Endothelial cell of umbilical vein (primary cell): ENCODE results near the gene IGF1. TPM values are rescaled to one million over a fixed set of nuclear protein-coding genes. Genes with fewer than 3 reads are reported as not detected.

Experiments
- BruUV-seq: library from RNA; stranded (reverse); fragments of 400-500 nt; replicated peaks from 2 replicates; lab custom pipeline; 2021; lab: Mats Ljungman, UMichigan
- CTCF ChIA-PET: fragments of 300-600, 350-600 bp; sonication (Branson Sonifier 250); formaldehyde crosslinking; loops from one replicate; lab custom pipeline; 2021; ENCODE audit warnings: antibody characterized with exemption, inconsistent platforms; lab: Charles Lee
- POLR2A ChIA-PET: fragments of 300-600, 350-600 bp; sonication (Branson Sonifier 250); formaldehyde crosslinking; loops from one replicate; lab custom pipeline; 2021; ENCODE audit warnings: antibody characterized with exemption, inconsistent platforms; lab: Charles Lee
- DNase-seq: peaks from one replicate; pipeline ENCODE4 v3.0.0-alpha.2; 2011; ENCODE audit warnings: low read depth, low spot score
- FAIRE-seq: peaks from 2 replicates; lab custom pipeline; 2011; peaks lifted over from hg19 to GRCh38; lab: Jason Lieb, UNC
- H2AFZ ChIP-seq: 2 replicates; pipeline ENCODE4 v1.6.0; 2012; ENCODE audit warnings: low read depth, low read length, control low read depth, inconsistent platforms
- H3K27ac ChIP-seq: 2 replicates; pipeline ENCODE4 v1.5.1; 2011; ENCODE audit warnings: low read depth, mild to moderate bottlenecking, control low read depth, low read length, moderate library complexity; ENCODE audit not compliant: insufficient read depth
- H3K27me3 ChIP-seq, 2 experiments: 2 replicates each; pipeline versions ENCODE4 v1.6.0 to v1.6.1; 2011; ENCODE audit warnings: low read length in 2 of 2, mixed read lengths in 1 of 2; ENCODE audit not compliant: control insufficient read depth in 2 of 2, insufficient read depth in 2 of 2
- H3K36me3 ChIP-seq, 2 experiments: 2 replicates in 1 of 2; 3 replicates in 1 of 2; pipeline ENCODE4 v1.5.1; 2011; ENCODE audit warnings: low read length in 2 of 2, mild to moderate bottlenecking in 1 of 2, moderate library complexity in 1 of 2; ENCODE audit not compliant: control insufficient read depth in 2 of 2, insufficient read depth in 2 of 2; ENCODE audit errors: extremely low read depth in 1 of 2
- H3K4me1 ChIP-seq: 3 replicates; pipeline ENCODE4 v1.5.1; 2011; ENCODE audit warnings: mild to moderate bottlenecking, low read length; ENCODE audit not compliant: control insufficient read depth, insufficient read depth; ENCODE audit errors: extremely low read depth
- H3K4me2 ChIP-seq: 2 replicates; pipeline ENCODE4 v1.6.1; 2011; ENCODE audit warnings: low read length, control low read depth, mixed read lengths; ENCODE audit not compliant: insufficient read depth
- H3K4me3 ChIP-seq, 3 experiments: fragments of 200-600 bp in 1 of 3; sonication (generic), shearing (Covaris generic) in 1 of 3; replicated peaks in 1 of 3; 2 replicates each; pipeline ENCODE4 v1.5.1; 2011 to 2016; ENCODE audit warnings: control low read depth in 3 of 3, low read length in 3 of 3, mild to moderate bottlenecking in 2 of 3, inconsistent platforms in 1 of 3, low read depth in 1 of 3, moderate library complexity in 1 of 3; ENCODE audit not compliant: insufficient read depth in 1 of 3
- H3K79me2 ChIP-seq: 2 replicates; pipeline ENCODE4 v1.6.0; 2012; ENCODE audit warnings: low read length, inconsistent platforms; ENCODE audit not compliant: control insufficient read depth, insufficient read depth
- H3K9ac ChIP-seq: replicated peaks from 2 replicates; pipeline ENCODE3; 2011; ENCODE audit warnings: low read length, control low read depth; ENCODE audit not compliant: insufficient read depth; ENCODE audit errors: extremely low read depth
- H3K9me1 ChIP-seq: replicated peaks from 3 replicates; pipeline ENCODE4 v1.6.0; 2011; ENCODE audit warnings: mild to moderate bottlenecking, low read length; ENCODE audit not compliant: control insufficient read depth, insufficient read depth; ENCODE audit errors: extremely low read depth
- H3K9me3 ChIP-seq: replicated peaks from 2 replicates; pipeline ENCODE4 v1.5.1; 2012; ENCODE audit warnings: low read length, inconsistent platforms; ENCODE audit not compliant: control insufficient read depth, insufficient read depth
- H4K20me1 ChIP-seq: replicated peaks from 2 replicates; pipeline ENCODE3; 2011; ENCODE audit warnings: mild to moderate bottlenecking, low read length; ENCODE audit not compliant: control insufficient read depth, insufficient read depth; ENCODE audit errors: extremely low read depth
- EZH2 ChIP-seq: IDR thresholded peaks from 2 replicates; pipeline ENCODE4 v1.6.1; 2012; ENCODE audit warnings: borderline replicate concordance, low read depth, mild to moderate bottlenecking, moderate library complexity, low read length, inconsistent platforms; ENCODE audit not compliant: severe bottlenecking
- FOS ChIP-seq: IDR thresholded peaks from 2 replicates; pipeline ENCODE4 v1.6.1; 2011; ENCODE audit warnings: mild to moderate bottlenecking, low read length, moderate library complexity, borderline replicate concordance; ENCODE audit not compliant: insufficient read depth
- GATA2 ChIP-seq: IDR thresholded peaks from 2 replicates; pipeline ENCODE4 v1.7.0; 2011; ENCODE audit warnings: low read depth, mild to moderate bottlenecking, moderate library complexity, mixed read lengths, low read length; ENCODE audit not compliant: insufficient read length, insufficient read depth
- JUN ChIP-seq: IDR thresholded peaks from 2 replicates; pipeline ENCODE4 v1.6.1; 2011; ENCODE audit warnings: borderline replicate concordance, low read depth; ENCODE audit not compliant: insufficient read length, insufficient read depth
- MYC ChIP-seq: IDR thresholded peaks from one replicate; pipeline ENCODE4 v1.6.1; 2011; ENCODE audit warnings: mild to moderate bottlenecking, low read depth, low read length
- POLR2A ChIP-seq: IDR thresholded peaks from 2 replicates; pipeline ENCODE4 v1.6.1; 2012; ENCODE audit warnings: low read depth, mild to moderate bottlenecking, control low read depth, low read length
- POLR2AphosphoS5 ChIP-seq: IDR thresholded peaks from 2 replicates; pipeline ENCODE4 v1.6.1; 2012; ENCODE audit warnings: low read depth, mild to moderate bottlenecking, control low read depth, low read length, moderate library complexity; ENCODE audit not compliant: insufficient read depth
- dilution Hi-C: fragments of 300-500 bp; cut with MboI; formaldehyde crosslinking; loops from one replicate; pipeline ENCODE4 v1.15.0; 2019; ENCODE audit warnings: low sequenced_read_pairs; ENCODE audit not compliant: extremely low pct_ligation_motif_present
- intact Hi-C: fragments of 100-400 bp; cut with micrococcal nuclease; formaldehyde crosslinking; loops from one replicate; pipeline ENCODE4 v1.10.0; 2022
- polyA plus RNA-seq, 4 experiments: library from polyadenylated mRNA; depleted of rRNA in 3 of 4; stranded (reverse) in 3 of 4; unstranded in 1 of 4; fragments of >200 nt; gene quantifications; 2 replicates each; pipeline versions ENCODE4 v1.2.1 to v1.2.3, GENCODE V29; 2011 to 2012; ENCODE audit warnings: missing spikeins in 1 of 4
- total RNA-seq: library from RNA; stranded (reverse); gene quantifications from 2 replicates; pipeline ENCODE4 v1.2.3, GENCODE V29; 2021
- TF ChIP-seq, protein P1 (sequence below): IDR thresholded peaks from 2 replicates; pipeline ENCODE4 v1.6.1; 2011; ENCODE audit not compliant: insufficient read depth, insufficient read length
- TF ChIP-seq, protein P2 (sequence below), 2 donors: IDR thresholded peaks; 1 replicate in 1 of 2; 2 replicates in 1 of 2; pipeline ENCODE4 v1.5.1; 2011; ENCODE audit warnings: low read length in 2 of 2, mild to moderate bottlenecking in 2 of 2, moderate library complexity in 2 of 2, control low read depth in 1 of 2, inconsistent platforms in 1 of 2, low read depth in 1 of 2; ENCODE audit not compliant: insufficient read depth in 1 of 2; ENCODE audit errors: extremely low read depth in 1 of 2

The IGF1 gene
- total and polyA plus RNA-seq, 2 donors (not counting 3 experiments of a cell fraction or from before 2014, with no cell fraction given): 0.10 TPM; not detected in 1

GRCh38 chr12:102365365-102365764 is 115.0 kb downstream of the IGF1 start:
- H3K9ac ChIP-seq: no peak overlapping the region
- H3K27ac ChIP-seq: no peak overlapping the region
- ChIA-PET POLR2A (no interaction called here), CTCF (no interaction called here)
- no peaks in the 10 kb centered on the region for H3K4me1 ChIP-seq
- dilution Hi-C loops: no loop called here
- H3K9me1 ChIP-seq: no peaks in the 10 kb centered on the region
- intact Hi-C loops: no loop called here
- H3K27me3 ChIP-seq: no peaks in the 10 kb centered on the region
- H4K20me1 ChIP-seq: no peaks in the 10 kb centered on the region
- no peak overlapping the region for H3K4me2 ChIP-seq
- DNase-seq: no peak
- TF ChIP-seq, protein P1, sequence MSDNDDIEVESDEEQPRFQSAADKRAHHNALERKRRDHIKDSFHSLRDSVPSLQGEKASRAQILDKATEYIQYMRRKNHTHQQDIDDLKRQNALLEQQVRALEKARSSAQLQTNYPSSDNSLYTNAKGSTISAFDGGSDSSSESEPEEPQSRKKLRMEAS: no peak
- no peak for TF ChIP-seq FOS
- TF ChIP-seq MYC: no peak
- TF ChIP-seq GATA2: no peak
- no peak for TF ChIP-seq JUN
- TF ChIP-seq POLR2AphosphoS5: no peak
- BruUV-seq: no TSS peak
- H3K4me3 ChIP-seq: no peak overlapping the region
- H2AFZ ChIP-seq: no peak overlapping the region
- no peaks in the 10 kb centered on the region for H3K9me3 ChIP-seq
- no peak for FAIRE-seq
- H3K36me3 ChIP-seq: no peaks in the 10 kb centered on the region
- H3K79me2 ChIP-seq: no peaks in the 10 kb centered on the region

- no peak for FAIRE-seq
- CTCF ChIA-PET: interaction anchor here (0.5 kb wide), 1 partner anchor 329 kb away, joined by 6 read pairs; no protein-coding TSS in a partner anchor
- no peaks in the 10 kb centered on the region for H3K4me1 ChIP-seq
- DNase-seq: no peak
- TF ChIP-seq JUN: no peak
- no peak for TF ChIP-seq EZH2
- TF ChIP-seq, protein P2, sequence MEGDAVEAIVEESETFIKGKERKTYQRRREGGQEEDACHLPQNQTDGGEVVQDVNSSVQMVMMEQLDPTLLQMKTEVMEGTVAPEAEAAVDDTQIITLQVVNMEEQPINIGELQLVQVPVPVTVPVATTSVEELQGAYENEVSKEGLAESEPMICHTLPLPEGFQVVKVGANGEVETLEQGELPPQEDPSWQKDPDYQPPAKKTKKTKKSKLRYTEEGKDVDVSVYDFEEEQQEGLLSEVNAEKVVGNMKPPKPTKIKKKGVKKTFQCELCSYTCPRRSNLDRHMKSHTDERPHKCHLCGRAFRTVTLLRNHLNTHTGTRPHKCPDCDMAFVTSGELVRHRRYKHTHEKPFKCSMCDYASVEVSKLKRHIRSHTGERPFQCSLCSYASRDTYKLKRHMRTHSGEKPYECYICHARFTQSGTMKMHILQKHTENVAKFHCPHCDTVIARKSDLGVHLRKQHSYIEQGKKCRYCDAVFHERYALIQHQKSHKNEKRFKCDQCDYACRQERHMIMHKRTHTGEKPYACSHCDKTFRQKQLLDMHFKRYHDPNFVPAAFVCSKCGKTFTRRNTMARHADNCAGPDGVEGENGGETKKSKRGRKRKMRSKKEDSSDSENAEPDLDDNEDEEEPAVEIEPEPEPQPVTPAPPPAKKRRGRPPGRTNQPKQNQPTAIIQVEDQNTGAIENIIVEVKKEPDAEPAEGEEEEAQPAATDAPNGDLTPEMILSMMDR (IDR thresholded peaks at IDR 0.05; ENCODE audit: extremely low read depth in 1 of 2, insufficient read depth in 1 of 2, low read depth in 1 of 2, low read length in 2 of 2): no peak
- no peak for TF ChIP-seq MYC
- TF ChIP-seq FOS: no peak
- TF ChIP-seq, protein P1: no peak
- no peak for TF ChIP-seq GATA2
- TF ChIP-seq POLR2AphosphoS5: no peak
- TF ChIP-seq POLR2A: no peak
- dilution Hi-C loops: no loop called here
- H4K20me1 ChIP-seq: no peaks in the 10 kb centered on the region
- no peaks in the 10 kb centered on the region for H3K36me3 ChIP-seq
- no peaks in the 10 kb centered on the region for H3K79me2 ChIP-seq
- no peak overlapping the region for H2AFZ ChIP-seq
- H3K9me1 ChIP-seq: no peaks in the 10 kb centered on the region
- intact Hi-C loops: no loop called here
- no peaks in the 10 kb centered on the region for H3K27me3 ChIP-seq
- H3K9me3 ChIP-seq: no peaks in the 10 kb centered on the region
- H3K27ac ChIP-seq: no peak overlapping the region
- no TSS peak for BruUV-seq
- POLR2A ChIA-PET: no interaction called here
- no peak overlapping the region for H3K4me2 ChIP-seq
- no peak overlapping the region for H3K9ac ChIP-seq
- H3K4me3 ChIP-seq: no peak overlapping the region
Measured at GRCh38 chr12:102364709-102365108, 115.7 kb downstream of the IGF1 start.
